DMS 273 (cell line): ENCODE results near the gene TMEM119.

Experiments
- DNase-seq: peaks from one replicate; lab custom pipeline; 2025; ENCODE audit not compliant: unreplicated experiment; lab: John Stamatoyannopoulos, UW

Gene TMEM119

DNA sequence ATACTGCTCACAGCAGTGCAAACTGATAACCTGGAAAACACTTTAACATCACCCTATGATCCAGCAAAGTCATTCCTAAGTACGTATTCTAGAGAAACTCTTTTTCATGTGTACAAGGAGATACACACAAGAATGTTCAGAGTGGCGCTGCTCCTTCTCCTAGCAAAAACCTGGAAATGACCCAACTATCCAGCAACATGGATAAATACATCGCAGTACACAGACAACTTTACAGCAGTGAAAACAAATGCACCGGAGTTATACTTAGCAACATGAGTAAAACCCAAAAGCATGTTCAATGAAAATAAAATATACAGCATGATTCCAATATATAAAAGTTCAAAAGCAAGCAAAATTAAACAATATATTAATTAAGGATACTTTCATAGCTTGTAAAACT lies 55.6 kb downstream of the TMEM119 start:
- DNase-seq, result no peak
